ENCODE measurements around the gene USP34. TPM values are rescaled to one million over a fixed set of nuclear protein-coding genes. Genes with fewer than 3 reads are reported as not detected.
A peak's percentile ranks its signal among the peaks of the same experiment; 100 is the strongest.

USP34 gene
- total and polyA plus RNA-seq, 7 donors = 40.2 to 71.5 (median 54.0) TPM

DNA sequence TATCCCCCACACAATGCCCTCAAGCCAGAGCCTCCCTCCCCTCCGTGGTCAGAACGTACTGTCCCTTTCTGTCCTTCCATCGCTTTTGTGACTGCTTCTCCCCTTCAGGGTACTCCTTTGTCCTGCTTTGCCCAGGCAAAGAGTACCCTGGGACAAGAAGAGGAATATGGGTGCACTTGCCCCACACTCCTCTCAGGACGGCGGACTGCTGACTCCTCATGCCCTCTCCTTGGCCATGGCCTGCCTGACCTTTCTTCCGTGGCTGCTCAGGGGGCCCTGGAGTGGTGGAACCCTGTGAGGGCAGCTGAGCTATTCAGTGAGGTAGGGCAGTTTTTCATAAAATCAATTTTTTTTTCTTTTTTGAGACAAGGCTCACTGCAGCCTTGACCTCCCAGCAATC lies 290.2 kb downstream of the USP34 start:
- Histone ChIP-seq H3K27ac (peak overlapping the region; percentile 39), H3K27me3 (ENCODE audit: insufficient read depth in 3 of 3, low read length in 2 of 3) (no peaks in the 10 kb centered on the region), H3K9me3 (no peaks in the 10 kb centered on the region), H3K4me1 (peaks cover 27% of the 10 kb centered on the region), H3K36me3 (ENCODE audit: insufficient read depth in 1 of 2, low read depth in 1 of 2) (peaks cover 18 to 65% of the 10 kb centered on the region in 2 donors), H3K4me3 (no peak overlapping the region)
- no peak for TF ChIP-seq CTCF (IDR thresholded peaks at IDR 0.05)
- ATAC-seq (no peak), DNase-seq (no peak)
- 80 to 88% (median 85%) methylated on average over 6 of the region's 6 CpGs for WGBS, 3 donors
- intact Hi-C loops (cut with DNase I) = loop anchor here in 1 of 2 donors (5.0 kb wide), 1 partner anchor 163 kb away; the partner anchor contains the start of genes PEX13 and PUS10

DNA sequence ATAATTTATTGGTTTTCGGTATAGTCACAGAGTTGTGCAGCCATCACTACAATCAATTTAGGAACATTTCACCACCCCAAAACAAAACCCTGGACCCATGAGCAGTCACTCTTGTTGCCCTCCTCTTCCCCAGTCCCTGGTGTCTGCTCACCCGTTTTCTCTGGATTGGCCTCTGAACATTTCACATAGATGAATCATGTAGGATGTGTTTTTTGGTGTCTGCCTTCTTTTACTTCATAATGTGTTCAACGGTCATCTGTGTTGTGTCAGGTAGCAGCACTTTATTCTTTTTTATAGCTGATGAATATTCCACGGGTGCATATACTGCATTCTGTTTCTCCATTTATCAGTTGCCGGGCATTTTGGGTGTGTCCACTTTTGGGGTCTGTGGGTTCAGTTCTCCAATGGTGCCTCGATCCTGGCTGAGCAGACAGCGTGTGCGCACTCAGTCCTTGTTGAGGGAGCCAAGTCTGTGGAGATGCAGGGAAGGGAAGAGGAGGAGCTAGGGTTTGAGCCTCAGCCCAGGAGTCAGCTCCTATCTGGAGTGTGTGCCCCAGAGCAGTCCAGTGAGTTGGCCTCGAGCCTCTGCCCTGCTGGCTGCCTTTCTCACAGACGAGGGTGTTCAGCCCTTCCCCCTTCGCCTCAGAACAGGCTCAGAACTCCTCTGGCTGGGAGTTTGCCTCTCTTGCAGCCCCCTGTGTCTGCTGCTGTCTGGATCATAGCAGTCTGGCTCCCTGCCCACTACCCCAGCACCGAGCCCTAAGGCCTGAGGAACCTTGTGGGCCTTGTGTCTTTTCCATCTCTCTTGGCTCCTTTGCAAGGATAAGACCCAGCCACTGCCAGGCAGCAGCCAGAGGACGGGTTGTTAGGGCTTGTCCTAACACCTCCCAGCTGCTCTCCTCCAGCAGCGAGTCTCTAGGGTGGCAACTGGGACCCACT lies 290.9 kb downstream of the USP34 start:
- intact Hi-C loops (cut with DNase I) = loop anchor here in 1 of 2 donors (5.0 kb wide), 1 partner anchor 163 kb away; the partner anchor contains the start of genes PEX13 and PUS10
- no peak for TF ChIP-seq CTCF (IDR thresholded peaks at IDR 0.05)
- Histone ChIP-seq H3K27me3 (ENCODE audit: insufficient read depth in 3 of 3, low read length in 2 of 3) (no peaks in the 10 kb centered on the region), H3K4me3 (peak overlapping the region; percentile 88), H3K4me1 (peaks cover 27% of the 10 kb centered on the region), H3K36me3 (ENCODE audit: insufficient read depth in 1 of 2, low read depth in 1 of 2) (peaks cover 13 to 58% of the 10 kb centered on the region in 2 donors), H3K27ac (peak overlapping the region; percentile 99), H3K9me3 (no peaks in the 10 kb centered on the region)
- ATAC-seq (peak in 2 of 4 donors; percentile 10 to 17), DNase-seq (peak; percentile 62 to 72)
- WGBS, 3 donors = 40 to 62% (median 46%) methylated on average over 14 of the region's 14 CpGs

- H3K4me3 ChIP-seq = peak overlapping the region; percentile 88
- DNase-seq (peak in 1 of 2 donors; percentile 24), ATAC-seq (peak in 3 of 4 donors; percentile 9 to 55 (median 32))
- peak overlapping the region; percentile 99 for H3K27ac ChIP-seq
- no peak for TF ChIP-seq CTCF (IDR thresholded peaks at IDR 0.05)
- intact Hi-C loops (cut with DNase I) = no loop called here
- 49 to 70% (median 51%) methylated on average over 22 of the region's 22 CpGs for WGBS, 3 donors
- no peaks in the 10 kb centered on the region for H3K27me3 ChIP-seq (ENCODE audit: insufficient read depth in 3 of 3, low read length in 2 of 3)
- peaks cover 27% of the 10 kb centered on the region for H3K4me1 ChIP-seq
- no peaks in the 10 kb centered on the region for H3K9me3 ChIP-seq
- peaks cover 11 to 47% of the 10 kb centered on the region in 2 donors for H3K36me3 ChIP-seq (ENCODE audit: insufficient read depth in 1 of 2, low read depth in 1 of 2)
Observed at GRCh38 chr2:61178603-61179545, 292.0 kb downstream of the USP34 start.

DNA sequence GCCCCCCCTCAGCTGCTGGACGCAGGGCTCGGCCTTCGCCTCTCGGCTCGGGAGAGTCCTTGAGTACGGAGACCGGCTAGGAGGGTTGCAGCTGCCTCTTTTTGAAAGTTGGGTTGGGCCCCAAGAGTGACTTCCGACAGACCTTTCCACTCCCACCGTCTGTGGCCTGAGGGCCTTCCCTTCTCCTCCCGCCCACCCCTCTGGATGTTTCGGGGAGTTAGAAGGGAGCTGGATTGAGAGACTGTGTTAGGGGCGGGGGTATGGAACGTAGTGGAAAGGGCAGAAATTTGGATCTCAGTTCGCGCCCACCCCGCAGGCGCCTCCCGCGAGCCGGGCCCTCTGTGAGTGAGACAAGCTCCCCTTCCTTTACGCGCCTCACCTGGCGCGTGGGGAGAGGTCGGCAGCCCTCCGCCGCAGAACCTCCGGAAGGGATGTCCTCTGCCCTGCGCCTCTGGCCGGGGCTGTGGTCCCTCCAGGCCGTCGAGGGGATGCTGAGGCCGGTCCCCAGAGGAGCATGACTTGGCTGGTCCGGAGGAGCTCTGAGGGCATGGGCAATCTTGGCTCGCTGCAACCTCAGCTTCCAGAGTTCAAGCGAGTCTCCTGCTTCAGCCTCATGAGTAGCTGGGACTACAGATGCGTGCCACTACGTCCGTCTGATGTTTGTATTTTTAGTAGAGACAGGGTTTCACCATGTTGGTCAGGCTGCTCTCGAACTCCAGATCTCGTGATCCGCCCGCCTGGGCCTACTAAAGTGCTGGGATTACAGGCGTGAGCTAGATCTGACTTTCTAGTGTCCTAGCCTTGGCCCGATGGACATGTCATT lies 292.9 kb downstream of the USP34 start:
- peaks cover 8 to 38% of the 10 kb centered on the region in 2 donors for H3K36me3 ChIP-seq (ENCODE audit: insufficient read depth in 1 of 2, low read depth in 1 of 2)
- H3K4me3 ChIP-seq = peak overlapping the region; percentile 88
- ATAC-seq = peak; percentile 2 to 37 (median 12)
- DNase-seq = peak; percentile 24 to 70
- peak overlapping the region; percentile 99 for H3K27ac ChIP-seq
- no peaks in the 10 kb centered on the region for H3K9me3 ChIP-seq
- TF ChIP-seq CTCF (IDR thresholded peaks at IDR 0.05) = no peak
- 10 to 21% (median 12%) methylated on average over 37 to 45 of the region's 45 CpGs for WGBS, 3 donors
- H3K27me3 ChIP-seq (ENCODE audit: insufficient read depth in 3 of 3, low read length in 2 of 3) = no peaks in the 10 kb centered on the region
- intact Hi-C loops (cut with DNase I) = no loop called here
- H3K4me1 ChIP-seq = peaks cover 27% of the 10 kb centered on the region

Data from psoas muscle (tissue), 8 donors.